ENCODE measurements around the gene FMR1NB.

The FMR1NB gene

GRCh38 chrX:147981038-147981752, at the start of gene FMR1NB:
Gene FMR1NB (plus strand): TSS chrX:147981337. CDS start chrX:147981403, 66 bp downstream.
- DNase-seq = no peak

- DNase-seq = no peak
Measured at GRCh38 chrX:147933815-147934214, 47.3 kb upstream of the FMR1NB start.

GRCh38 chrX:147935156-147935758, 45.9 kb upstream of the FMR1NB start:
- no peak for DNase-seq

- no peak for DNase-seq
Measured at GRCh38 chrX:147945286-147945685, 35.9 kb upstream of the FMR1NB start.

GRCh38 chrX:147948531-147948930, 32.6 kb upstream of the FMR1NB start:
- no peak for DNase-seq

GRCh38 chrX:147950352-147950751, 30.8 kb upstream of the FMR1NB start:
- no peak for DNase-seq

- DNase-seq = no peak
Measured at GRCh38 chrX:147953976-147954375, 27.2 kb upstream of the FMR1NB start.

- DNase-seq = no peak
Measured at GRCh38 chrX:147957291-147957690, 23.8 kb upstream of the FMR1NB start.

GRCh38 chrX:147958291-147958690, 22.8 kb upstream of the FMR1NB start:
- no peak for DNase-seq

- DNase-seq = no peak
Measured at GRCh38 chrX:147960722-147961121, 20.4 kb upstream of the FMR1NB start.

GRCh38 chrX:147962476-147962875, 18.7 kb upstream of the FMR1NB start:
- no peak for DNase-seq

- DNase-seq = no peak
Measured at GRCh38 chrX:147978931-147979330, 2.2 kb upstream of the FMR1NB start.

GRCh38 chrX:148020329-148020728, 39.2 kb downstream of the FMR1NB start:
- DNase-seq = no peak

- no peak for DNase-seq
Measured at GRCh38 chrX:148024425-148025148, 43.5 kb downstream of the FMR1NB start.

GRCh38 chrX:148035380-148035779, 54.2 kb downstream of the FMR1NB start:
- DNase-seq = no peak

- no peak for DNase-seq
Measured at GRCh38 chrX:148037020-148037419, 55.9 kb downstream of the FMR1NB start.

- DNase-seq = peak; percentile 7
Measured at GRCh38 chrX:148043271-148043855, 62.2 kb downstream of the FMR1NB start.

GRCh38 chrX:148047200-148047599, 66.1 kb downstream of the FMR1NB start:
- no peak for DNase-seq

- DNase-seq = no peak
Measured at GRCh38 chrX:148049441-148049840, 68.3 kb downstream of the FMR1NB start.

GRCh38 chrX:148051973-148052372, 70.8 kb downstream of the FMR1NB start:
- no peak for DNase-seq

GRCh38 chrX:148067285-148067684, 86.1 kb downstream of the FMR1NB start:
- DNase-seq = no peak

- DNase-seq = no peak
Measured at GRCh38 chrX:148069759-148070503, 88.8 kb downstream of the FMR1NB start.

- DNase-seq = no peak
Measured at GRCh38 chrX:148070504-148070877, 89.4 kb downstream of the FMR1NB start.

All from activated CD4-positive, alpha-beta T cell treated with anti-CD3 and anti-CD28 coated beads for 48 hours (primary cell).